ES-I3 (cell line): ENCODE measurements around the gene STPG1.
"Not testable (repeated sequence)": the region's sequence is repeated elsewhere in the genome, so short reads cannot be mapped to it uniquely, and the experiment has no call there.

Source experiments
- H3K36me3 ChIP-seq: 2 replicates; pipeline ENCODE4 v1.6.1; 2013; ENCODE audit warnings: mild to moderate bottlenecking, low read length, control low read depth, moderate library complexity; ENCODE audit not compliant: insufficient read depth
- H3K4me1 ChIP-seq: 2 replicates; pipeline ENCODE4 v1.6.1; 2013; ENCODE audit warnings: mild to moderate bottlenecking, control low read depth, low read length; ENCODE audit not compliant: insufficient read depth
- H3K9ac ChIP-seq: 2 replicates; pipeline ENCODE4 v1.6.1; 2013; ENCODE audit warnings: low read depth, mild to moderate bottlenecking, low read length, moderate library complexity
- H3K9me3 ChIP-seq: 2 replicates; pipeline ENCODE4 v1.6.1; 2013; ENCODE audit warnings: mild to moderate bottlenecking, low read length, moderate library complexity; ENCODE audit not compliant: control insufficient read depth, insufficient read depth

The STPG1 gene

GRCh38 chr1:24413350-24414163 is at the start of gene STPG1:
STPG1 (minus strand) TSS chr1:24413782; CDS start chr1:24401388, 12,394 bp downstream.
- Histone ChIP-seq H3K36me3 (no peaks in the 10 kb centered on the region), H3K4me1 (peaks cover 10% of the 10 kb centered on the region), H3K9ac (peak within 1 kb of the TSS; percentile 81), H3K9me3 (no peaks in the 10 kb centered on the region)

- H3K4me1 ChIP-seq: peaks cover 26% of the 10 kb centered on the region
- not testable (repeated sequence) for H3K9me3 ChIP-seq, H3K9ac ChIP-seq, H3K36me3 ChIP-seq
Observed at GRCh38 chr1:24462128-24462527, 48.5 kb upstream of the STPG1 start.

GRCh38 chr1:24459551-24460266 is 46.1 kb upstream of the STPG1 start:
- Histone ChIP-seq H3K9ac (no peak overlapping the region), H3K36me3 (no peaks in the 10 kb centered on the region; the same call in 1 of the 2 replicates)

GRCh38 chr1:24457866-24458265 is 44.3 kb upstream of the STPG1 start:
- H3K36me3 ChIP-seq: no peaks in the 10 kb centered on the region; the same call in none of the 2 replicates
- H3K9ac ChIP-seq: no peak overlapping the region
- no peaks in the 10 kb centered on the region for H3K9me3 ChIP-seq
- no peaks in the 10 kb centered on the region for H3K4me1 ChIP-seq

More at GRCh38 chr1:24459551-24460266, 46.1 kb upstream of the STPG1 start:
- Histone ChIP-seq H3K4me1 (peaks cover 16% of the 10 kb centered on the region), H3K9me3 (no peaks in the 10 kb centered on the region)

GRCh38 chr1:24455272-24455671 is 41.7 kb upstream of the STPG1 start:
- H3K4me1 ChIP-seq: no peaks in the 10 kb centered on the region
- no peak overlapping the region for H3K9ac ChIP-seq
- H3K36me3 ChIP-seq: no peaks in the 10 kb centered on the region; the same call in none of the 2 replicates
- H3K9me3 ChIP-seq: no peaks in the 10 kb centered on the region

GRCh38 chr1:24454673-24455072 is 41.1 kb upstream of the STPG1 start:
- Histone ChIP-seq H3K4me1 (no peaks in the 10 kb centered on the region), H3K9me3 (no peaks in the 10 kb centered on the region), H3K36me3 (no peaks in the 10 kb centered on the region; the same call in none of the 2 replicates), H3K9ac (no peak overlapping the region)

GRCh38 chr1:24452922-24453485 is 39.4 kb upstream of the STPG1 start:
- H3K36me3 ChIP-seq: no peaks in the 10 kb centered on the region; the same call in none of the 2 replicates
- no peaks in the 10 kb centered on the region for H3K4me1 ChIP-seq
- no peak overlapping the region for H3K9ac ChIP-seq
- no peaks in the 10 kb centered on the region for H3K9me3 ChIP-seq

GRCh38 chr1:24451746-24452145 is 38.2 kb upstream of the STPG1 start:
- Histone ChIP-seq H3K9me3 (no peaks in the 10 kb centered on the region), H3K4me1 (no peaks in the 10 kb centered on the region), H3K9ac (no peak overlapping the region), H3K36me3 (no peaks in the 10 kb centered on the region; the same call in none of the 2 replicates)

- Histone ChIP-seq H3K9me3 (no peaks in the 10 kb centered on the region), H3K4me1 (no peaks in the 10 kb centered on the region), H3K36me3 (no peaks in the 10 kb centered on the region; the same call in none of the 2 replicates), H3K9ac (no peak overlapping the region)
Observed at GRCh38 chr1:24450857-24451397, 37.3 kb upstream of the STPG1 start.

GRCh38 chr1:24450316-24450715 is 36.7 kb upstream of the STPG1 start:
- Histone ChIP-seq H3K9ac (no peak overlapping the region), H3K4me1 (no peaks in the 10 kb centered on the region), H3K9me3 (no peaks in the 10 kb centered on the region), H3K36me3 (no peaks in the 10 kb centered on the region; the same call in 1 of the 2 replicates)

- H3K4me1 ChIP-seq, H3K36me3 ChIP-seq, H3K9me3 ChIP-seq, H3K9ac ChIP-seq: not testable (repeated sequence)
Observed at GRCh38 chr1:24446446-24446845, 32.9 kb upstream of the STPG1 start.

GRCh38 chr1:24443241-24443656 is 29.7 kb upstream of the STPG1 start:
- Histone ChIP-seq H3K9ac (no peak overlapping the region), H3K4me1 (peaks cover 3% of the 10 kb centered on the region), H3K36me3 (no peaks in the 10 kb centered on the region), H3K9me3 (no peaks in the 10 kb centered on the region)

- peaks cover 8% of the 10 kb centered on the region for H3K4me1 ChIP-seq
- H3K36me3 ChIP-seq: no peaks in the 10 kb centered on the region
- H3K9ac ChIP-seq: no peak overlapping the region
- H3K9me3 ChIP-seq: no peaks in the 10 kb centered on the region
Observed at GRCh38 chr1:24442764-24443163, 29.2 kb upstream of the STPG1 start.

GRCh38 chr1:24441996-24442668 is 28.6 kb upstream of the STPG1 start:
- Histone ChIP-seq H3K36me3 (no peaks in the 10 kb centered on the region), H3K9ac (no peak overlapping the region)

More at GRCh38 chr1:24441996-24442668, 28.6 kb upstream of the STPG1 start:
- Histone ChIP-seq H3K4me1 (peaks cover 8% of the 10 kb centered on the region), H3K9me3 (no peaks in the 10 kb centered on the region)
